NT2/D1 (cell line): ENCODE data around the gene LCE7A.

Experiments used
- YY1 ChIP-seq: IDR thresholded peaks from 2 replicates; pipeline ENCODE4 v1.6.1; 2011; ENCODE audit not compliant: insufficient read length, insufficient read depth
- ZNF274 ChIP-seq: IDR thresholded peaks from 2 replicates; pipeline ENCODE4 v1.6.1; 2011; ENCODE audit warnings: mild to moderate bottlenecking, low read depth, low read length

DNA sequence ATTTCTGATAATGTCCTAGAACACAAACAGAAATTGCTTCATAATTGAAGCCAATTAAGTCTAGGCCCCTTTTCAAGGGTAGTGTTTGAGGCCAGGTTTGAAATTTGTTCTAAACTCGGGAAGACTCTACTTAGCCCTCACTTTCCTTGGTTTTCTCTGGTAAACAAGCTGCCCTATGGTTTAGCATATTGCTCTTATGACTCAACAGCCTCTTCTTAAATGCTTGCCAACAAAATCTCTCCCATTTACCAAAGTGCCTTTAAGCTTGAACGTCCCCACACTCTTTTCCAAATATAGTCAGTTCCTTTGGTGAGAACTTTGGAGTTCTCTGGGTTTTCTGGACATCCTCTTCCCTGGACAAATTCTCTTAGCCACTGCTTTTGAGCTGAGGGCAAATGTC, 22.9 kb upstream of the LCE7A start:
- no peak for TF ChIP-seq YY1
- no peak for TF ChIP-seq ZNF274
